Ishikawa (cell line): ENCODE measurements around the gene SFXN2.

Experiments
- CREB1 ChIP-seq: IDR thresholded peaks from 2 replicates; pipeline ENCODE4 v1.6.1; 2012; ENCODE audit warnings: low read depth
- RAD21 ChIP-seq: IDR thresholded peaks from 2 replicates; pipeline ENCODE4 v1.6.1; 2012; ENCODE audit warnings: low read depth
- TAF1 ChIP-seq: IDR thresholded peaks from 2 replicates; pipeline ENCODE4 v1.6.1; 2012; ENCODE audit warnings: low read depth, mild to moderate bottlenecking
- TEAD4 ChIP-seq: IDR thresholded peaks from 2 replicates; pipeline ENCODE4 v1.6.1; 2012
- YY1 ChIP-seq: IDR thresholded peaks from 2 replicates; pipeline ENCODE4 v1.6.1; 2012; ENCODE audit warnings: low read depth
- TF ChIP-seq, protein P1 (sequence below): IDR thresholded peaks from 2 replicates; pipeline ENCODE4 v1.6.1; 2012
- TF ChIP-seq, protein P2 (sequence below): IDR thresholded peaks from 2 replicates; pipeline ENCODE4 v1.6.1; 2012

DNA sequence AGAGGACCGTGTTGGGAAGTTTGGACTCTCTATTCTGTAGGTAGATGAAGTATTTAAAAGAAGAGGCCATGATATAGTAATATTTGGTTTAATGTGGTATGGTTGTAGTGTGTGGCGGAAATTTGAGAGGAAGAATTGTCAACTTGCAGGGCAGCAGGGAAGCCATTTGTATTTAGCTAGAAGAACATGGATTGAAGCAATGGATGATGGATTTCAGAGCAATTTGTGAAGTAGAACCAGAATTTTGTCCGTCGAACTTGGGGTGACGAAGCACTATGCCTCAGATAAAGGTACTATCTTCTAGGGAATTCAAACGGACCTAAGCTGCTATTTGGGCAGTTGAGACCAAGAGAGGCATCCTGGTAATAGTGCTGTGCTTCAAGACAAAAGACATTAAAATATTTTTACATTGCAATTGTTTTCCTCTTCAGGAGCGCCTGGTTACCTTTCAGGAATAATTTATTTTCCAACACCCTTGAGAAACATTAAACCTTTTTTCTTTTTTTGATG is 28.7 kb downstream of the SFXN2 start:
- TF ChIP-seq CREB1 (no peak), TAF1 (no peak; the same call in 1 of the 2 replicates), TEAD4 (no peak), YY1 (no peak), RAD21 (no peak)
- TF ChIP-seq, protein P1, sequence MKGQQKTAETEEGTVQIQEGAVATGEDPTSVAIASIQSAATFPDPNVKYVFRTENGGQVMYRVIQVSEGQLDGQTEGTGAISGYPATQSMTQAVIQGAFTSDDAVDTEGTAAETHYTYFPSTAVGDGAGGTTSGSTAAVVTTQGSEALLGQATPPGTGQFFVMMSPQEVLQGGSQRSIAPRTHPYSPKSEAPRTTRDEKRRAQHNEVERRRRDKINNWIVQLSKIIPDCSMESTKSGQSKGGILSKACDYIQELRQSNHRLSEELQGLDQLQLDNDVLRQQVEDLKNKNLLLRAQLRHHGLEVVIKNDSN: no peak
- TF ChIP-seq, protein P2, sequence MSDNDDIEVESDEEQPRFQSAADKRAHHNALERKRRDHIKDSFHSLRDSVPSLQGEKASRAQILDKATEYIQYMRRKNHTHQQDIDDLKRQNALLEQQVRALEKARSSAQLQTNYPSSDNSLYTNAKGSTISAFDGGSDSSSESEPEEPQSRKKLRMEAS: no peak
